ENCODE data around the gene TEX2.
"Not testable (repeated sequence)": the region's sequence is repeated elsewhere in the genome, so short reads cannot be mapped to it uniquely, and the experiment has no call there.

Gene TEX2

GRCh38 chr17:64134216-64134970 lies 128.7 kb downstream of the TEX2 start:
- DNase-seq, result no peak

GRCh38 chr17:64133546-64134215 lies 129.4 kb downstream of the TEX2 start:
- peak; percentile 64 for DNase-seq

- no peak for DNase-seq
These were observed 131.3 kb downstream of the TEX2 start for GRCh38 chr17:64131606-64132270.

GRCh38 chr17:64130559-64131001 lies 132.5 kb downstream of the TEX2 start:
- no peak for DNase-seq

GRCh38 chr17:64129765-64130558 lies 133.1 kb downstream of the TEX2 start, which contains the start of gene ERN1:
ERN1 (minus strand) TSS chr17:64130144; CDS start chr17:64130029, 115 bp downstream.
- DNase-seq, result peak; percentile 93

- DNase-seq, result no peak
These were observed 133.6 kb downstream of the TEX2 start for GRCh38 chr17:64129515-64129764.

GRCh38 chr17:64128787-64129514 lies 134.1 kb downstream of the TEX2 start:
- DNase-seq, result no peak

- no peak for DNase-seq
These were observed 136.1 kb downstream of the TEX2 start for GRCh38 chr17:64126918-64127317.

- no peak for DNase-seq
These were observed 137.1 kb downstream of the TEX2 start for GRCh38 chr17:64125937-64126336.

GRCh38 chr17:64124609-64125008 lies 138.5 kb downstream of the TEX2 start:
- no peak for DNase-seq

- DNase-seq, result no peak
These were observed 139.9 kb downstream of the TEX2 start for GRCh38 chr17:64123114-64123513.

GRCh38 chr17:64120972-64121786 lies 141.9 kb downstream of the TEX2 start:
- not testable (repeated sequence) for DNase-seq

- DNase-seq, result no peak
These were observed 142.8 kb downstream of the TEX2 start for GRCh38 chr17:64120159-64120810.

GRCh38 chr17:64117981-64118979 lies 144.8 kb downstream of the TEX2 start:
- peak; percentile 15 for DNase-seq

GRCh38 chr17:64115822-64116534 lies 147.1 kb downstream of the TEX2 start:
- DNase-seq, result no peak

- DNase-seq, result no peak
These were observed 147.9 kb downstream of the TEX2 start for GRCh38 chr17:64115043-64115698.

- DNase-seq, result no peak
These were observed 150.1 kb downstream of the TEX2 start for GRCh38 chr17:64113006-64113405.

GRCh38 chr17:64111831-64112230 lies 151.2 kb downstream of the TEX2 start:
- no peak for DNase-seq
